ENCODE measurements around the gene MAD1L1.

GRCh38 chr7:1914743-1915142, 318.0 kb downstream of the MAD1L1 start:
- no peak for TF ChIP-seq CTCF (IDR thresholded peaks at IDR 0.05)
- TF ChIP-seq POLR2A (IDR thresholded peaks at IDR 0.05), result no peak
